Measurements from ENCODE around the gene NDUFA3. TPM values are rescaled to one million over a fixed set of nuclear protein-coding genes. Genes with fewer than 3 reads are reported as not detected.

Gene NDUFA3
- polyA plus RNA-seq, 2 of the 4 experiments (the other 2 are of a cell fraction), result 43.5 to 190 TPM

DNA sequence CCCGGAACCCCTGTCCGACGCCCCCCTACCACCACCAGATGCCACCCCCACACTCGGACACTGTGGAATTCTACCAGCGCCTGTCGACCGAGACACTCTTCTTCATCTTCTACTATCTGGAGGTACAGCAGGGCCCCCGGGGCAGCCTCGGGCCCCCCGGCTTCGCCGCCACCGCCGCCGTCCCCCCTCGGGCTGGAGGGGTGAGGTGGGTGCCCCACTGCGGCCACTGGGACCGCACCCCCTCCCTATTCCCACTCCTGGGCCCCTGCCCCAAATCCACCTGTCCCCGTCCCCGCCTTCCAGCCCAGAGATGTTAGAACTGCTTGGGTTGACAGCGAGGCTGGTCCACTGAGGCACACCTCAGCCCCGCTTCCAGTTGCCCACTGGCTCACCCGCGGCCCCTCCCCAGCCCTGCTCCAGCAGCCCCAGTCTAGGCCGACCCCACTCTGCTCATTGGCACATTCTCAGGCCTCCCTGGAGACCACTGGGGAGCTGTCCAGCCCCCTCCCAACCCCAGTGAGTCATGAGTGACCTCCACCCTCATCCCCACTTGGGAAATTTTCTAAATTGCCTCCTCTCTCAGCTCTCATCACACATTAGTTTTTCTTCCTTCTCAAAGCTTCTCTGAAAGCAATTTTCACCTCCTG is 50.3 kb downstream of the NDUFA3 start:
- H3K27ac ChIP-seq, result no peak overlapping the region
- no peaks in the 10 kb centered on the region for H3K9me3 ChIP-seq
- TF ChIP-seq JUN (IDR thresholded peaks at IDR 0.05) (0 out of 5 replicates have a peak, but pooled peaks of 1 of the 2 experiments have one; percentile 0), POLR2AphosphoS2 (conservative IDR thresholded peaks at IDR 0.05; ENCODE audit: low read length) (no peak), CEBPB (IDR thresholded peaks at IDR 0.05) (no peak), RNF2 (IDR thresholded peaks at IDR 0.05; ENCODE audit: borderline replicate concordance, low read depth) (no peak), NFE2L2 (conservative IDR thresholded peaks at IDR 0.05; ENCODE audit: low read length) (no peak), TFCP2L1 (CRISPR knock-in tag; IDR thresholded peaks at IDR 0.05) (no peak), POLR2A (IDR thresholded peaks at IDR 0.05; ENCODE audit: low read length) (no peak), EP300 (IDR thresholded peaks at IDR 0.05) (no peak)
- ATAC-seq (no peak), DNase-seq (ENCODE audit: low read depth in 1 of 2, low spot score in 1 of 2) (no peak), FAIRE-seq (no peak)
- H3K4me1 ChIP-seq, result peaks cover 1% of the 10 kb centered on the region; the same call in 2 of the 3 replicates
- ChIA-PET CTCF (interaction anchor here (1.3 to 4.9 kb wide), 2 partner anchors 16 kb away, joined by 4 to 25 read pairs; partner anchors contain the start of gene CNOT3), POLR2A (interaction anchor here (2.1 kb wide), 1 partner anchor 16 kb away, joined by 10 read pairs; the partner anchor contains the start of gene CNOT3)
- no peak overlapping the region for H3K4me3 ChIP-seq
- 91% methylated on average over 15 of the region's 25 CpGs for WGBS (ENCODE audit: missing lambda C conversion rate)
- no peak overlapping the region for H3K4me2 ChIP-seq

DNA sequence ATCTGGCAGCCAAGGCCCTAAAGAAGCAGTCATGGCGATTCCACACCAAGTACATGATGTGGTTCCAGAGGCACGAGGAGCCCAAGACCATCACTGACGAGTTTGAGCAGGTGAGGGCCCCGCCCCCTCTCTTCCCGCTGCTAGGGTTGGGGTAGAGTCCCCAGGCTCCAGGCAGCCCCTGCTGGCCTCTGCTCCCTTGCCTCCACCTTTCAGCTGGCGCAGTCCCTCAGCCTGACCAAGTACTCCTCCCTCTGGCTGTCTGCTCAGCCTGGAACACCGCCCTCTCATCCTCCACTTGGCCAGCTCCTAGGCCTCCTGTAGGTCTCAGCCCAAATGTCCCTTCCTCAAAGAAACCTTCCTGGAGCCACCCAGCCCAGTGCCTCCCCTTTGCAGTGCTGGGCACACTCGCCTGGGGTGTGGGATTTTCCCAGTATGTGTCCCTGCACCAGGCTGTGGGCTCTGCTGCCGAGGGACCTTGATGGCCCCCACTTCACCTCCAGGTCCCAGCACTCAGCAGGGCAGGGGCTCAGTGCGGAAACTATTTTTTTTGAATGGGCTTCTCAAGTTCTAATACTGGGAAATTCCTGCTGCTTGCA is 51.2 kb downstream of the NDUFA3 start:
- no peak overlapping the region for H3K4me2 ChIP-seq
- POLR2A ChIA-PET, result interaction anchor here (2.1 kb wide), 1 partner anchor 17 kb away, joined by 10 read pairs; the partner anchor contains the start of gene CNOT3
- no peak overlapping the region for H3K4me3 ChIP-seq
- DNase-seq (ENCODE audit: low read depth in 1 of 2, low spot score in 1 of 2) (no peak), FAIRE-seq (no peak), ATAC-seq (peak; percentile 9 to 14; a peak in 3 of 6 replicates)
- peaks cover 10% of the 10 kb centered on the region for H3K4me1 ChIP-seq
- H3K9me3 ChIP-seq, result no peaks in the 10 kb centered on the region
- no peak overlapping the region for H3K27ac ChIP-seq
- TF ChIP-seq MYC (IDR thresholded peaks at IDR 0.05; ENCODE audit: borderline replicate concordance, low read length) (no peak), JUN (IDR thresholded peaks at IDR 0.05) (peak; percentile 17 to 47; a peak in 1 of 5 replicates), EHF (CRISPR knock-in tag; IDR thresholded peaks at IDR 0.05) (no peak), POLR2AphosphoS2 (conservative IDR thresholded peaks at IDR 0.05; ENCODE audit: low read length) (no peak), MAFK (IDR thresholded peaks at IDR 0.05; ENCODE audit: partially characterized antibody) (no peak), TP53 (CRISPR knock-in tag; IDR thresholded peaks at IDR 0.05) (no peak), POLR2A (IDR thresholded peaks at IDR 0.05; ENCODE audit: low read length) (no peak), JUNB (IDR thresholded peaks at IDR 0.05) (no peak), ZFP36 (IDR thresholded peaks at IDR 0.05; ENCODE audit: borderline replicate concordance, partially characterized antibody) (no peak), ESRRA (IDR thresholded peaks at IDR 0.05; ENCODE audit: borderline replicate concordance, low read length) (no peak), TFCP2L1 (CRISPR knock-in tag; IDR thresholded peaks at IDR 0.05) (no peak)
- TF ChIP-seq, protein P1, sequence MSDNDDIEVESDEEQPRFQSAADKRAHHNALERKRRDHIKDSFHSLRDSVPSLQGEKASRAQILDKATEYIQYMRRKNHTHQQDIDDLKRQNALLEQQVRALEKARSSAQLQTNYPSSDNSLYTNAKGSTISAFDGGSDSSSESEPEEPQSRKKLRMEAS (IDR thresholded peaks at IDR 0.05), result no peak
- TF ChIP-seq, protein P2, sequence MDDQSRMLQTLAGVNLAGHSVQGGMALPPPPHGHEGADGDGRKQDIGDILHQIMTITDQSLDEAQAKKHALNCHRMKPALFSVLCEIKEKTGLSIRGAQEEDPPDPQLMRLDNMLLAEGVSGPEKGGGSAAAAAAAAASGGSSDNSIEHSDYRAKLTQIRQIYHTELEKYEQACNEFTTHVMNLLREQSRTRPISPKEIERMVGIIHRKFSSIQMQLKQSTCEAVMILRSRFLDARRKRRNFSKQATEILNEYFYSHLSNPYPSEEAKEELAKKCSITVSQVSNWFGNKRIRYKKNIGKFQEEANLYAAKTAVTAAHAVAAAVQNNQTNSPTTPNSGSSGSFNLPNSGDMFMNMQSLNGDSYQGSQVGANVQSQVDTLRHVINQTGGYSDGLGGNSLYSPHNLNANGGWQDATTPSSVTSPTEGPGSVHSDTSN (IDR thresholded peaks at IDR 0.05), result 0 out of 2 replicates have a peak, but pooled peaks have one; percentile 14
- TF ChIP-seq, protein P3, sequence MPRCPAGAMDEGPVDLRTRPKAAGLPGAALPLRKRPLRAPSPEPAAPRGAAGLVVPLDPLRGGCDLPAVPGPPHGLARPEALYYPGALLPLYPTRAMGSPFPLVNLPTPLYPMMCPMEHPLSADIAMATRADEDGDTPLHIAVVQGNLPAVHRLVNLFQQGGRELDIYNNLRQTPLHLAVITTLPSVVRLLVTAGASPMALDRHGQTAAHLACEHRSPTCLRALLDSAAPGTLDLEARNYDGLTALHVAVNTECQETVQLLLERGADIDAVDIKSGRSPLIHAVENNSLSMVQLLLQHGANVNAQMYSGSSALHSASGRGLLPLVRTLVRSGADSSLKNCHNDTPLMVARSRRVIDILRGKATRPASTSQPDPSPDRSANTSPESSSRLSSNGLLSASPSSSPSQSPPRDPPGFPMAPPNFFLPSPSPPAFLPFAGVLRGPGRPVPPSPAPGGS (IDR thresholded peaks at IDR 0.05), result no peak
- 90% methylated on average over 10 of the region's 10 CpGs for WGBS (ENCODE audit: missing lambda C conversion rate)
- CTCF ChIA-PET, result interaction anchor here (4.9 kb wide), 1 partner anchor 15 kb away, joined by 25 read pairs; no protein-coding TSS in a partner anchor

DNA sequence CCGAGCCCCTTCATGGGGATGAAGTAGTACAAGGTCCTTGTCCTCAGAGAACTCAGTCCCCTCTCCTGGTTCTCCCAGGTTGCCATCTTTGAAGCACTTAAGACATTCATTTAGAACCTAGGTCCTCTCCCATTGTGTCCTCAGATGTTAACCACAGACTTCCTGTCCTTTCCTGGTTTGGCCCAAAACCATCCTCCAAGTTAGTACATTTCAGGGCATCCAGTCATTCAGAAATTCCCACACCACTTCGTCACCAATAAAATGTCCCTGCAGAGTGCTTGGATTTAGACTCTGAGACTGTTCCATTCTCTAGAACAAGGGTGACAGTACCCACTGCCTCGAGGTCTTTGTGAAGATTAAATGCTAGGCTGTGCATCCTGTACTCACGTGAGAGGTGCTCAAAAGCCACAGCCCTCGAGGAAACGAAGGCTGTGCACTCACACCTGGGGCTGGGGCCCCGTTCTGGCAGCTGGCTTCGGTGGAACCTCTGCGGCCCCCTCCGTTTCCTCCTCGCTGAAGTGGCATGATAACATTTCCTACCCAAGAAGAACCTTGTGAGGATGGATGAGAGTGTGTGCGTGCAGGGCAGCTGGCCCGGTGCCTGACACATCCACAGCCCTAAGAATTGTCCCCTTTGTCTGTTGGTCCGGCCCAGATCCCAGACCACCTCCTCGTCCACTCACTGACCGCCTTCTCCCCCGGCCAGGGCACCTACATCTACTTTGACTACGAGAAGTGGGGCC is 52.1 kb downstream of the NDUFA3 start:
- Histone ChIP-seq H3K4me3 (no peak overlapping the region), H3K4me2 (no peak overlapping the region), H3K9me3 (no peaks in the 10 kb centered on the region), H3K4me1 (peaks cover 10% of the 10 kb centered on the region), H3K27ac (no peak overlapping the region)
- POLR2A ChIA-PET, result interaction anchor here (2.1 kb wide), 2 partner anchors 18 kb away, joined by 10 to 14 read pairs; partner anchors contain the start of gene CNOT3
- DNase-seq (ENCODE audit: low read depth in 1 of 2, low spot score in 1 of 2), result no peak
- 90% methylated on average over 18 of the region's 18 CpGs for WGBS (ENCODE audit: missing lambda C conversion rate)
- CTCF ChIA-PET, result no interaction called here
- no peak for FAIRE-seq
- TF ChIP-seq CEBPB (IDR thresholded peaks at IDR 0.05), result no peak
- TF ChIP-seq, protein P3 (IDR thresholded peaks at IDR 0.05), result no peak
- TF ChIP-seq NPAS2 (CRISPR knock-in tag; IDR thresholded peaks at IDR 0.05; ENCODE audit: borderline replicate concordance), result no peak
- no peak for ATAC-seq
